HL-60 (cell line): ENCODE measurements around the gene PER1.

Experiments
- GABPA ChIP-seq: IDR thresholded peaks from 2 replicates; pipeline ENCODE4 v1.6.1; 2012; ENCODE audit warnings: low read depth
- POLR2AphosphoS5 ChIP-seq: IDR thresholded peaks from 2 replicates; pipeline ENCODE4 v1.6.1; 2012; ENCODE audit warnings: low read depth
- TF ChIP-seq, protein P1 (sequence below): IDR thresholded peaks from one replicate; pipeline ENCODE4 v1.5.1; 2011; ENCODE audit warnings: low read length, control low read depth, inconsistent platforms; ENCODE audit not compliant: insufficient read depth
- TF ChIP-seq, protein P2 (sequence below): IDR thresholded peaks from 2 replicates; pipeline ENCODE4 v1.6.1; 2012; ENCODE audit warnings: low read depth; ENCODE audit not compliant: insufficient replicate concordance

DNA sequence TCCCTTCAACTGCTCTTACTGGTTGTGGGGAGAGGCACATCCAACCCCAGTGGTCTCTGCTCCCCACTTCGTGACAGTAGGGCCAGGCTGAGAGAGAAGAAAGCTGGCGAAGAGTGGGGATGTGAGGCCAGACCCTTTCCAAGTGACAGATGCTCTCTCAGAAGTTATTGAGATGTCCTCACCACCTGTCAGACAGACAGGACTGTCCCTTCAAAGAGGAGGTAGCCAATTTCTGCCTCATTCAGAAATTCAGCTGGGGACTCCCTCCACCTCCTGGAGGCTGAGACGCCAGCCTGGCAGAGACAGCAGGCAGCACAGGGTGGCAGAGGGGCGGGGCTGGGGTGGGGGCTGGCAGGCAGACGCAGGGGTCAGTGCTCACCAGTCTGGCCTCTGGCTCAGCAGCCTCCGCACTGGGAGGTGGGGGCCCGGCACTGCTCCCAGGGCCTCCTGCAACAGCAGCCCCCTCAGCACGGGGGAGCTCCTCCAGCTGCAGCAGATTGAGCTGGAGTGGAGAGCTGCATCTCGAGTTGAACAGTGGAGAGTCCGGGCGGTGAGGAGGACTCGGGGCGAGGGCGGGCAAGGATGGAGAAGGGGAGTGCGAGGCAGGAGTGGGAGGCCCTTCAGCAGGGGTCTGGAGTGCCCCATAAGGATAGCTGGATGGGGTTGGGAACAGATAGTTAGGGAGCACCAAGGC is 9.2 kb downstream of the PER1 start:
- TF ChIP-seq POLR2AphosphoS5: no peak
- TF ChIP-seq, protein P1, sequence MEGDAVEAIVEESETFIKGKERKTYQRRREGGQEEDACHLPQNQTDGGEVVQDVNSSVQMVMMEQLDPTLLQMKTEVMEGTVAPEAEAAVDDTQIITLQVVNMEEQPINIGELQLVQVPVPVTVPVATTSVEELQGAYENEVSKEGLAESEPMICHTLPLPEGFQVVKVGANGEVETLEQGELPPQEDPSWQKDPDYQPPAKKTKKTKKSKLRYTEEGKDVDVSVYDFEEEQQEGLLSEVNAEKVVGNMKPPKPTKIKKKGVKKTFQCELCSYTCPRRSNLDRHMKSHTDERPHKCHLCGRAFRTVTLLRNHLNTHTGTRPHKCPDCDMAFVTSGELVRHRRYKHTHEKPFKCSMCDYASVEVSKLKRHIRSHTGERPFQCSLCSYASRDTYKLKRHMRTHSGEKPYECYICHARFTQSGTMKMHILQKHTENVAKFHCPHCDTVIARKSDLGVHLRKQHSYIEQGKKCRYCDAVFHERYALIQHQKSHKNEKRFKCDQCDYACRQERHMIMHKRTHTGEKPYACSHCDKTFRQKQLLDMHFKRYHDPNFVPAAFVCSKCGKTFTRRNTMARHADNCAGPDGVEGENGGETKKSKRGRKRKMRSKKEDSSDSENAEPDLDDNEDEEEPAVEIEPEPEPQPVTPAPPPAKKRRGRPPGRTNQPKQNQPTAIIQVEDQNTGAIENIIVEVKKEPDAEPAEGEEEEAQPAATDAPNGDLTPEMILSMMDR: no peak
- no peak for TF ChIP-seq GABPA
- TF ChIP-seq, protein P2, sequence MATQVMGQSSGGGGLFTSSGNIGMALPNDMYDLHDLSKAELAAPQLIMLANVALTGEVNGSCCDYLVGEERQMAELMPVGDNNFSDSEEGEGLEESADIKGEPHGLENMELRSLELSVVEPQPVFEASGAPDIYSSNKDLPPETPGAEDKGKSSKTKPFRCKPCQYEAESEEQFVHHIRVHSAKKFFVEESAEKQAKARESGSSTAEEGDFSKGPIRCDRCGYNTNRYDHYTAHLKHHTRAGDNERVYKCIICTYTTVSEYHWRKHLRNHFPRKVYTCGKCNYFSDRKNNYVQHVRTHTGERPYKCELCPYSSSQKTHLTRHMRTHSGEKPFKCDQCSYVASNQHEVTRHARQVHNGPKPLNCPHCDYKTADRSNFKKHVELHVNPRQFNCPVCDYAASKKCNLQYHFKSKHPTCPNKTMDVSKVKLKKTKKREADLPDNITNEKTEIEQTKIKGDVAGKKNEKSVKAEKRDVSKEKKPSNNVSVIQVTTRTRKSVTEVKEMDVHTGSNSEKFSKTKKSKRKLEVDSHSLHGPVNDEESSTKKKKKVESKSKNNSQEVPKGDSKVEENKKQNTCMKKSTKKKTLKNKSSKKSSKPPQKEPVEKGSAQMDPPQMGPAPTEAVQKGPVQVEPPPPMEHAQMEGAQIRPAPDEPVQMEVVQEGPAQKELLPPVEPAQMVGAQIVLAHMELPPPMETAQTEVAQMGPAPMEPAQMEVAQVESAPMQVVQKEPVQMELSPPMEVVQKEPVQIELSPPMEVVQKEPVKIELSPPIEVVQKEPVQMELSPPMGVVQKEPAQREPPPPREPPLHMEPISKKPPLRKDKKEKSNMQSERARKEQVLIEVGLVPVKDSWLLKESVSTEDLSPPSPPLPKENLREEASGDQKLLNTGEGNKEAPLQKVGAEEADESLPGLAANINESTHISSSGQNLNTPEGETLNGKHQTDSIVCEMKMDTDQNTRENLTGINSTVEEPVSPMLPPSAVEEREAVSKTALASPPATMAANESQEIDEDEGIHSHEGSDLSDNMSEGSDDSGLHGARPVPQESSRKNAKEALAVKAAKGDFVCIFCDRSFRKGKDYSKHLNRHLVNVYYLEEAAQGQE: no peak
